ENCODE data around the gene STK38L.
A peak's percentile ranks its signal among the peaks of the same experiment; 100 is the strongest.

The STK38L gene

GRCh38 chr12:27330846-27331245, 86.8 kb downstream of the STK38L start:
- DNase-seq = no peak

GRCh38 chr12:27331291-27331926, 87.3 kb downstream of the STK38L start:
- no peak for DNase-seq

- DNase-seq = no peak
These were observed 87.8 kb downstream of the STK38L start for GRCh38 chr12:27331927-27332324.

- no peak for DNase-seq
These were observed 88.3 kb downstream of the STK38L start for GRCh38 chr12:27332407-27332713.

GRCh38 chr12:27332714-27333402, 88.8 kb downstream of the STK38L start, which contains the start of gene BMAL2:
TSS of gene BMAL2 (plus strand) at chr12:27332836. CDS start at chr12:27333073, 237 bp downstream.
- peak; percentile 36 for DNase-seq

- peak; percentile 38 for DNase-seq
These were observed 89.4 kb downstream of the STK38L start for GRCh38 chr12:27333403-27334009.

GRCh38 chr12:27334042-27334720, 90.1 kb downstream of the STK38L start:
- no peak for DNase-seq

GRCh38 chr12:27334721-27335082, 90.6 kb downstream of the STK38L start:
- no peak for DNase-seq

- DNase-seq = no peak
These were observed 91.5 kb downstream of the STK38L start for GRCh38 chr12:27335364-27336281.

GRCh38 chr12:27336282-27336653, 92.2 kb downstream of the STK38L start:
- no peak for DNase-seq

- no peak for DNase-seq
These were observed 93.3 kb downstream of the STK38L start for GRCh38 chr12:27337376-27337775.

GRCh38 chr12:27338473-27338872, 94.4 kb downstream of the STK38L start:
- no peak for DNase-seq

GRCh38 chr12:27340971-27341370, 96.9 kb downstream of the STK38L start:
- DNase-seq = no peak

GRCh38 chr12:27342536-27342935, 98.5 kb downstream of the STK38L start:
- no peak for DNase-seq

GRCh38 chr12:27343255-27344000, 99.3 kb downstream of the STK38L start:
- DNase-seq = no peak

- no peak for DNase-seq
These were observed 100.2 kb downstream of the STK38L start for GRCh38 chr12:27344246-27344645.

GRCh38 chr12:27344760-27345159, 100.7 kb downstream of the STK38L start:
- DNase-seq = no peak

GRCh38 chr12:27345376-27345775, 101.3 kb downstream of the STK38L start:
- DNase-seq = no peak

GRCh38 chr12:27347779-27348178, 103.7 kb downstream of the STK38L start:
- no peak for DNase-seq

- DNase-seq = no peak
These were observed 107.4 kb downstream of the STK38L start for GRCh38 chr12:27351476-27351875.

GRCh38 chr12:27355486-27355885, 111.4 kb downstream of the STK38L start:
- DNase-seq = no peak

- DNase-seq = no peak
These were observed 111.9 kb downstream of the STK38L start for GRCh38 chr12:27355979-27356378.
